Measurements from ENCODE around the gene PKN1.

PKN1 gene

GRCh38 chr19:14406645-14407401, 26.3 kb upstream of the PKN1 start:
- no peak for ATAC-seq

DNA sequence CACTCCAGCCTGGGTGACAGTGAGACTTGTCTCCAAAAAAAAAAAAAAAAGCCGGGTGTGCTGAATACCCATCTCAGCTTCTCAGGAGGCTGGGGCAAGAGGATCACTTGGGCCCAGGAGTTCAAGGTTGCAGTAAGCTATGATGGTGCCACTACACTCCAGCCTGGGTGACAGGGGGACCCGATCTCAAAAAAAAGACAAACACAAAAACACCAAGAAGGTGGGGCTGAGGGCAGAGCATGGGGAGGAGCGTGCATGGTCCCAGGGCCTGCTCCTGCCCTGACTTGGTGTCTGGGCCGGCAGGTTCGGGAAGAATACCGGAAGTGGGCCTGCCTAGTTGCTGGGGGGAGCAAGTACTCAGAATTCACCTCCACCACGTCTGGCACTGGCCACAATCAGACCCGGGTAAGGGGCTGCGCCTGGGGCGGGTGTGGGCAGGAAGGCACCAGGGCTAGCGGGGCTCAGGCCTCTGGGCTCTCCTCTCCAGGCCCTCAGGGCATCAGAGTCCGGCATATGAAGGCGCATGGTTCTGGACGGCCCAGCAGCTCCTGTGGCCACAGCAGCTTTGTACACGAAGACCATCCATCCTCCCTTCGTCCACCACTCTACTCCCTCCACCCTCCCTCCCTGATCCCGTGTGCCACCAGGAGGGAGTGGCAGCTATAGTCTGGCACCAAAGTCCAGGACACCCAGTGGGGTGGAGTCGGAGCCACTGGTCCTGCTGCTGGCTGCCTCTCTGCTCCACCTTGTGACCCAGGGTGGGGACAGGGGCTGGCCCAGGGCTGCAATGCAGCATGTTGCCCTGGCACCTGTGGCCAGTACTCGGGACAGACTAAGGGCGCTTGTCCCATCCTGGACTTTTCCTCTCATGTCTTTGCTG, 25.3 kb upstream of the PKN1 start:
- no peak for ATAC-seq

DNA sequence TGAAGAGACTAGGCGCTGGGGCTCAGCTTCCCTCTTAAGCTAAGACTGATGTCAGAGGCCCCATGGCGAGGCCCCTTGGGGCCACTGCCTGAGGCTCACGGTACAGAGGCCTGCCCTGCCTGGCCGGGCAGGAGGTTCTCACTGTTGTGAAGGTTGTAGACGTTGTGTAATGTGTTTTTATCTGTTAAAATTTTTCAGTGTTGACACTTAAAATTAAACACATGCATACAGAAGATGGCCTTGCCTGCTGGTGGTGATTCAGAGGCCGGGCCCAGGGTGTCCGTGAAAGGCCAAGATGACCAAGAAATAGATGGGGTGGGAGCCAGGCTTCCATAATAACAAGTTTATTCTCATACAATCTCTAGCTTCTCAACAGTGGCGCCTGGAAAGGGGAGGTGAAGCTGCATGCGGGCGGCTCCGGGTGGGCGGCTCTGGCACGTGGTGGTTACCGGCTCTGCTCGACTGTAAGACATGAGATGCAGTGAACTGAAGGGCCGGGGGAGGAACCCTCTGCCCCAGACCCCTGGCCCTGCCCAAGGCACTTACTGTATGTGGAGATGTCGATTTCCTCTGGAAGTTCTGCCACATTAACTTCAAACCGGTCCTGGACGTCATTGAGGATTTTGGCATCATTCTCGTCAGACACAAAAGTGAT, 24.5 kb upstream of the PKN1 start:
- no peak for ATAC-seq

DNA sequence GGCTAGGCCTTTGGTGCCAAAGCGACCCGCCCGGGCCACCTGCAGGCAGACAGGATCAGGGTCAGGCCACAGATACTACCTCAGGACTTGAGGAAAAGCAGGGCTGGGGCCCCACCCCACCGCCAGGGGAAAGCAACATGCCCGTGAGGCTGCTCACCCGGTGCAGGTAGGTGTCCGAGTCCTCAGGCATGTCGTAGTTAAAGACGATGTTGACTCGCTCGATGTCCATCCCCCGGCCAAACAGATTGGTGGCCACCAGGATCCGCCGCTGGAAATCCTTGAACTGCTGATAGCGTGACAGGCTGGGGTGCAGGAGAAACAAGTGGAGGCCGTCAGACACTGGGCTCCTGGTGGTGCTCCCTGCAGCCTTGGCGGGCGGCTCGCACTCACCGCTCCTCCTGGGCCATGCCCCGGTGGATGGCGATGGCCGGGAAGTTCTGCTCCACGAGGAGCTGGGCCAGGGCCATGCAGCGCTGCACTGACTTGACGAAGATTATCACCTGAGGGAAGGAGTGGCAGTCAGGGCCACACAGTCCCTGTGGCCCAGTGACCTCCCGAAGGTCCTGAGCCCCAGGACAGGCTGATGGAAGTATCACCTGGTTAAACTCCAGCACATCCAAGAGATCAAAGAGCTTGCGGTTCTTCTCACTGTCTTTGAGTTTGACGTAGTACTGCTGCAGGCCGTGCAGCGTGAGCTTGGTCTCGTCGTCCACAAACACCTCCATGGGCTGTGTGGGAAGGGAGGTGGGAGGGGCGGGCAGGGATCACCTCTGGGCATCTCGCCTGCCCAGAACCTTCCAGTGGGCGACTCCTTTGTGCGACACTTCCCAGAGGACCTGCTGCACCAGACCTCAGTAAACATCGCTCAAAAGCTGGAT, 23.7 kb upstream of the PKN1 start:
- no peak for ATAC-seq

DNA sequence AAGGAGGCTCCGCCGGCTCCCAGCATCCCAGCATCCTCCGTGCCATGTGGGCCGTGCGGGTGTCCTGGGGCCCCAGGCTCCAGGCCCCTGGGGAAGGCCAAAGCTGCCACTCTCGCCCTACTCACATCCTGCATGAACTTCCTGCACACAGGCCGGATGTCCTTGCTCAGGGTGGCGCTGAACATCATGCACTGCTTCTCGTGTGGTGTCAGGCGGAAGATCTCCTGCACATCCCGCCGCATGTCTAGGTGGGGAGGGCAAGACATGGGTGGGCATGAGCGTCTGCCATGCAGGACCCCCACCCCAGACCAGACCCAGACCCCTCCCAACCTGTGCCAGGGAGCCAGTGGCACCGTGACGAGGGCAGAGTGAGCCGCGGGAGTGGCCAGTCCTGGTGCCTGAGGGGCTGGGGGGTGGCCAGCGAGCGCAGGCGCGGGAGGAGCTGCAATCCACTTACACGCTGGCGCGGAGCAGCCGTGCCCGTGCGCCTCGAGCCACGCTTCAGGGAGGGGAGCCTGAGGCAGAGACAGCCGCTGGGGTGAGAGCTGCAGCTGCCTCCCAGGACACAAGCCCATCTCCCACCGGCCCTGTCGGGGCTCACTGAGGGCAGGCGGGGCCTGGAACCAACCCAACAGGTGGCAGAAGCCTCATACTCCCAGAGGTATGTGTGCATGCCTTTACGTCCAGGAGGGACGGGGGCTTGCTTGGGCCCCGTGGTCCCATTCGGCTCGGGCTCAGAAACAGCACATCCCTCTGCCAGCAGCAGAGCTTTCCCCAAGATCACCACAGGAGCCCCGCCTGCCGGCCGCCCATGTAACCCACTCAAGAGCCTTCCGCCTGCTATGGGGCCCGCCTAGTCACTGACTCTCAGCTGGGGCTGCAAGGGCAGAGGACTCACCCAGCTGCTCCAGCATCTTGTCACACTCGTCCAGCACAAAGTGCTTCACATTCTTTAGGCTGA, 22.7 kb upstream of the PKN1 start:
- no peak for ATAC-seq

DNA sequence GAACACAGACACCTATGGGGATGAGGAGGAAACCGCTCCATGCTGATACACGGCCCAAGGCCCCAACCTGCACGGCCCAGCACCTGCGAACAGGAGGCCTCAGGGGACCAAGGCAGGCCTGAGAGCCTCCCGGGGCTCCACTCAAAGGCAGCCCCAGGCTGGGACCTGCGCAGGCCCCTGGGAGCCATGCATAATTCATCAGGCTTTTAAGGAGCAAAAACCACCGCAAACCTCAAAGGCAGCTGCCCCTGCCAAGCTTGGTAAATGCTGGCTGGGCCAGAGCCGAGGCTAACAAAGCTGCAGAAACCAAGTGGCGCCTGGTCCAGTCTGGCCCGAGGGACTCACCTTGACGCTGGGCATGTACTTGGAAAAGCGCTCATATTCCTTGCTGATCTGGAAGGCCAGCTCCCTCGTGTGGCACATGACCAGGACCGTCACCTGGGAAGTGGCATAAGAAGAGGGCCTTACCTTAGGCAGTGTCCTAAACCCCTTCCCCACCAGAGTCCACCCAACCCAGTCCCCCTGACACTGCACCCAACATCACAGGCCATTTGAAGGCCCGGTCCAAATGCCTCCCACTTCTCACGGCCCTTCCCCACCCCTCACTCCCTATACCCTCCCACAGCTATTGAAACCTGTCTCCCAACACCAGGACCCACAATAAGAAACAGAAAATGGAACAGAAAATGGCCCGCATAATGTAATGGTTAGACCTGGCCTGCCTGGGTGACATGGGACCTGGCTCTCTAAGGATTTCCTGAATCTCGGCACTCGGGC, 21.8 kb upstream of the PKN1 start:
- ATAC-seq: no peak

- ATAC-seq: no peak
Measured at GRCh38 chr19:14411938-14412245, 21.2 kb upstream of the PKN1 start.

DNA sequence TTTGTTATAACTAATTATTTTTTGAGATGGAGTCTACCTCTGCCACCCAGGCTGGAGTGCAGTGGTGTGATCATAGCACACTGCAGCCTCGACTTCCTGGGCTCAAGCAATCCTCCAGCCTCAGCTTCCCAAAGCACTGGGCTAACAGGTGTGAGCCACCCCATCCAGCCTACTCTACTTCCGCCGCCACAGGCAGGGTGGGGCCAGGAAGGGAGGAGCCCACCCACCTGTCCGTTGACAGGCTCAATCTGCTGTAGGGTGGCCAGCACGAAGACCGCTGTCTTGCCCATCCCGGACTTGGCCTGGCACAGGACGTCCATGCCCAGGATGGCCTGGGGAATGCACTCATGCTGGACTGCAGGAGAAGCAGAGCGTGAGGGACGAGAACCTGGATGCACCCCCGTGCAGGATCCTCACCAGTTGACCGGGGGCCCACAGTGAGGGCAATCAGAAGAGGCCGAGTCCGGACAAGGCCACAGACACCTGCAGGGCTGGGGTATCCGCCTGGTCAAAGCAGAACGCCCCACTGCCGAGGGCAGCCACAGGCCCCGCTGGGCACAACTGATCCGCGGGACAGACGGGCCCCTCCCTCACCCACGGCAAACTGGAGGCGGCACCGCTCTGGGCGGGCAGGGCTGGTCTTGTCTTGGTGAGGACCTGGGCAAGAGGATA, 20.6 kb upstream of the PKN1 start:
- ATAC-seq: no peak

DNA sequence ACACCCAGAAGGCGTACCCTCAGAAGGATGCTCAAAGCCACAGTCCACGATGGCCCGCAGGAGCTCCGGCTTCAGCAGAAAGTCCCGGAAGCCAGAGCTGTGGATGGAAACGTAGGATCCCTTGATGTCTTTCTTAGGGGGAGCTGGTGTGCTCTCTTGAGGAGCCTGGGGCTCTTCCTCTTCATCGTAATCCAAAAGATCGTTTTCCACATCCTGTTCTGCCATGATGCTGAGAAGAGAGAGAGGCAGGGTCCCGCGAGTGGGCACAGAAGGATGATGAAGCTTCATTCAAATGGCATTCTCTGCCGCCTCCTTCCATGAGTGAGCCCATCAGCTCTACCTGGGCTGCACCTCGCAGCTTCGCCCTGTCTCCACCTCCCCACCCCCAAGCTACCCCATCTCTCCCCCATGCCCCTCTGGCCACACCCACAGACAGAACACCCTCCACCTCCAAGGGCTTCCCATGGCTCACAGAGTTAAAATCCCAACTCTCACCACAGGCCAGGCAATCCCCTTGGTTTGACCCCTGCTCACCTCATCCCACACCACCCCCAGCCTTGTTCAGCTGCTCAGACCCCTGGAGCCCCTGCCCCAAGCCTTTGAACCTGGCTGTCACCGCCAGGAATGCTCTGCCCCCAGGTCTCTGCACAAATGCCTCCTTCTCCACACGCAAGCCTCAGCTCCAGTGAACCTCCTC, 20.0 kb upstream of the PKN1 start:
- ATAC-seq: no peak

DNA sequence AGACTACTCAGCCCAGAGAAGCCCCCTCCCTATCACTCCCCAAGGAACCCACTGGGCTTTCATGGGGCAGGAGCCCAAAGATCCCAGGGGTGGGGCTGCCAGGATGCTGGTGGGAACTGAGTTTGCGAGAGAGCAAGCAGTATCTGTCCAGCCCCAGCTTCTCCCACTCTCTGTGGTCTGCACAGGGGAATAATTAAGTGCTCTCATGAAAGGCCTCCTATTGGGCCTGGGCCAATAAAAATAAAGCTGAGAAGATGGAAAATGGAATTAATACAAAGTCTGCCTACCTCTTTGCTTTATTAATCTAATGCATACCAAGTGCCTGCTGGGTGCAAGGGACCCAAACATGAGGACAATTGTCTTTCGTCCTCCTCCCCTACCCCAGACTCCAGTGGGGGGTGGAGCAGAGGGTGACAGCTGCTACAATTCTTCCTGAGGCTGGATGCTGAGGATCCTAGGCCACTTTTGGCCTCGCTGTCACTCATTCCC, 19.4 kb upstream of the PKN1 start:
- no peak for ATAC-seq

GRCh38 chr19:14414926-14415690, 18.0 kb upstream of the PKN1 start:
- no peak for ATAC-seq

- no peak for ATAC-seq
Measured at GRCh38 chr19:14416817-14417231, 16.3 kb upstream of the PKN1 start.

DNA sequence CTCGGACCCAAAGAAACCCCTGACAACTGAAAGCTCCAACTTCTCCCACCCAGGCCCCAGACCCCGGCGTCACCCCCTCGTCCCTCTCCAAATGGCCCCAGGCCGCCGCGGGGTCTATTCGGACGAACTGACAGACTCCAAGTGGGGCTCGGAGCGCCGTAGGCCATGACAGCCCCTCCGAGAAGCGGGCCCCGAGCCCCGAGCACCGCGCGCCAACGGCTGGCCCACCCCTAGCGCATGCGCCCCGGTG, 14.3 kb upstream of the PKN1 start:
- ATAC-seq: peak; percentile 62 to 64

DNA sequence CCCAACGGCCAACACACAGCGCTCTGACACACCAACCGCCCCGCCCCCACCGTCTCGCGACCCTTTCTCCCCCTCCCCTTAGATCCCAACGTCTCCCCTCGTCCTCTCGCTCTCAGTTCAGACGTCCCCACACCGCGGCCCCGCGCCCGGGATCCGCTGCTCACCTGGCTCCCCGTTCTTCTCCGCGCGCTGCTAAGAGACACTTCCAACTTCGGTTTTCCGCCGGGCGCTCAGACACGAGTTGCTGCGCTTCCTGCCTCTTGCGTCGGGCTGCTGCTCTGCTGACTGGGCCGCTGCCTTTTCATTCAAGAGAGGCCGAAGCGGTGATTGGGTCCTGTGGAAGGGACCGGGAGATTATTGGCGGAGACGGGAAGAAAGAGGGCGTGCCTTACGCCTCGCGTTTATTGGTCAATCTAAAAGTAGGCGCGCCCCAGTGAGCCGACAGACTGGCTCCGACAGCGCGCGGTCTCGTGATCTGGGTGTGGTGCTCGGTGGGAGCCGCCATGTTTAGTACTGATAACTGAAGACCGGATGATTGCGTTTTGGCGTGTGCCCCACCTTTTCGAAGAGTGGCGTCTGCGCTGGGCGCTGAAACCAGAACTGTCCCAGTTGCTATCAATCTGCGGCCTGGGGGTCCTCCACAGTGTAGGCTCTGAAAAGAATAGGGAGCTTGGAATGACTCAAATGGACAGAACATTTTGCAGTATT, 13.8 kb upstream of the PKN1 start, which contains the start of gene DDX39A:
DDX39A (minus strand) TSS at position 236 of the 708 bp plus-strand sequence. CDS start 6,121 bp downstream, outside the sequence.
- peak; percentile 91 to 92 for ATAC-seq

DNA sequence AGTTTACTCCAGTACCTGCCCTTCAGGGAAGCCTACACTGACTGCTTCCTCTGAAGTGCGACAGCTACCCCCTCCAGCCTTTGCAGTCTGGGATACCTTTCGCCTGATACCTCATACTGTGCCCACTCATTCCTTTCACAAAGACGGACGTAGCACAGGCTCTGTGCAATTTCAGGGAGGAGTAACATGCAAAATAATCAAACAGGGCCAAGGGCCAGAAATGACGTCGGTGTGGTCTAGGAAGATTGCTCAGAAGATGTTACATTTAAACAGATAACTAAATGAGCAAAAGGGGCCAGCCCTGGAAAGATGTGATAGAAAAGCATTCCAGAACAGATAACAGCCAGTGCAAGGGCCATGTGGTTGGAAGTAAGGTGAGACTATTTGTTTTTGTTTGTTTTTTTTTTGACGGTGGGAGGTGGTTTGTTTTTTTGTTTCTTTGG, 7.4 kb upstream of the PKN1 start:
- no peak for ATAC-seq

DNA sequence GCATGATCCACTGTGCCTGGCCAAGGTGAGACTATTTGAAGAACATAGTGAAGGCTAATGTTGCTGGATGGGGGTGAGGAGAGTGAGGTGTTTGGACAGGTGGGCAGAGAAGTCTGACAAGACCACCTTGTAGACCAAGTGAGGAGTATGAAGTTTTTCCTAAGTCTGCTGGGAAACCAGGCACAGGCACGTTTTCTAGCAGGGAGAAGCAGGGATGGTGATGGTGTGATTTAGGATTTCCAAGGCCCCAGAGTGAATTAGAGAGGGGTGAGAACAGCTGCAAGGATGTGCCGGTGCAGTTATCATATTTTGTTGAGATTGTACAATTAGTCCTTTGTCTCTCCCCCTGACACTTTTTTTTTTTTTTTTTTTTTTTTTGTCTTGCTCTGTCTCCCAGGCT, 5.6 kb upstream of the PKN1 start:
- no peak for ATAC-seq

DNA sequence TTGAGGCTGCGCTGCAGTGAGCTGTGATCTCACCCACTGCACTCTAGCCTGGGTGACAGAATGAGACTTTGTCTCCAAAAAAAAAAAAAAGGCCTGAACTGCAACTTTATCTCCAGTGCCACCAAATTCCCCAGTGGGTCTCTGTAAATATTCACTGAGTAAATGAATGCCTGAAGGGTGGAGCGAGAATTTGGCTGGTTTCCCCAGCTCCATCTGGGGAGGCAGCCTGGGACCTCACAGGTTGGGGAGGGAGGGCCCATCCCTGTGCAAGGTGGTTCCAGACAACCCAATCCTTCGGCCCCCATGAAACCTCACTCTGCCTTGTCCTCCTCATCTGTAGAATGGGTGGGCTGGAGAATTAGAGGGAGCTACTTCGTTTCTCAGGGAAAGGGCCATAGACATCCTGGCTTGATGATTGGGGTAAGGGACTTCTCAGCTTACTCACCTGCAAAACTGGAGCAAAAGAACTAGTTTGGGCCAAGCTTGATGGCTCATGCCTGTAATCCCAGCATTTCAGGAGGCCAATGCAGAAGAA, 4.2 kb upstream of the PKN1 start:
- no peak for ATAC-seq

- ATAC-seq: no peak
Measured at GRCh38 chr19:14430712-14431111, 2.4 kb upstream of the PKN1 start.
